ENCODE data around the gene CHN2.

- TF ChIP-seq, protein P1, sequence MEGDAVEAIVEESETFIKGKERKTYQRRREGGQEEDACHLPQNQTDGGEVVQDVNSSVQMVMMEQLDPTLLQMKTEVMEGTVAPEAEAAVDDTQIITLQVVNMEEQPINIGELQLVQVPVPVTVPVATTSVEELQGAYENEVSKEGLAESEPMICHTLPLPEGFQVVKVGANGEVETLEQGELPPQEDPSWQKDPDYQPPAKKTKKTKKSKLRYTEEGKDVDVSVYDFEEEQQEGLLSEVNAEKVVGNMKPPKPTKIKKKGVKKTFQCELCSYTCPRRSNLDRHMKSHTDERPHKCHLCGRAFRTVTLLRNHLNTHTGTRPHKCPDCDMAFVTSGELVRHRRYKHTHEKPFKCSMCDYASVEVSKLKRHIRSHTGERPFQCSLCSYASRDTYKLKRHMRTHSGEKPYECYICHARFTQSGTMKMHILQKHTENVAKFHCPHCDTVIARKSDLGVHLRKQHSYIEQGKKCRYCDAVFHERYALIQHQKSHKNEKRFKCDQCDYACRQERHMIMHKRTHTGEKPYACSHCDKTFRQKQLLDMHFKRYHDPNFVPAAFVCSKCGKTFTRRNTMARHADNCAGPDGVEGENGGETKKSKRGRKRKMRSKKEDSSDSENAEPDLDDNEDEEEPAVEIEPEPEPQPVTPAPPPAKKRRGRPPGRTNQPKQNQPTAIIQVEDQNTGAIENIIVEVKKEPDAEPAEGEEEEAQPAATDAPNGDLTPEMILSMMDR (IDR thresholded peaks at IDR 0.05 in 8 of 11, conservative IDR thresholded peaks at IDR 0.05 in 3 of 11): no peak
- TF ChIP-seq POLR2A (IDR thresholded peaks at IDR 0.05): no peak
- TF ChIP-seq POLR2AphosphoS5 (IDR thresholded peaks at IDR 0.05): no peak
These were observed 40.5 kb upstream of the CHN2 start for GRCh38 chr7:29154076-29154475.

All from spleen (tissue), 7 donors.